ENCODE results near the gene SSTR3.

SSTR3 gene

DNA sequence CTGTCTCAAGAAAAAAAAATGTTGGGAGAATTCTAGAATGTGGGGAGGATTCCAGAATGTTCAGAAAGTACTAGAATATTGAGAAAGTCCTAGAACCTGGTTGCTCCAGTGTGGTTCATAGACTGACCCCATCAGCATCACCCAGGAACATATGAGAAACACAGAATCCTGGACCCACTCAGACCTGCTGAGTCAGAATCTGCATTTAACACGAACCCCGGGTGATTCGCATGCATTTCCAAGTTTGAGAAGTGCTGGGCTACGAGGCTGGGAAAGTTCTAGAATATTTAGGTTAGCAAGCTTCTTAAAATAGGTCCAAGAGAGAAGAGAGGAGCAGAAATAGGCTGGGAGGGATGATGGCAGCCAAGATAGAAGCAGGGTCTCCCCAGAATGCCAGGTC is 30.6 kb downstream of the SSTR3 start:
- TF ChIP-seq GABPA (IDR thresholded peaks at IDR 0.05; ENCODE audit: low read depth) (no peak), SPI1 (IDR thresholded peaks at IDR 0.05; ENCODE audit: borderline replicate concordance, low read depth) (no peak), REST (IDR thresholded peaks at IDR 0.05; ENCODE audit: insufficient replicate concordance, low read depth) (no peak), POLR2AphosphoS5 (IDR thresholded peaks at IDR 0.05; ENCODE audit: low read depth) (no peak)
- TF ChIP-seq, protein P1, sequence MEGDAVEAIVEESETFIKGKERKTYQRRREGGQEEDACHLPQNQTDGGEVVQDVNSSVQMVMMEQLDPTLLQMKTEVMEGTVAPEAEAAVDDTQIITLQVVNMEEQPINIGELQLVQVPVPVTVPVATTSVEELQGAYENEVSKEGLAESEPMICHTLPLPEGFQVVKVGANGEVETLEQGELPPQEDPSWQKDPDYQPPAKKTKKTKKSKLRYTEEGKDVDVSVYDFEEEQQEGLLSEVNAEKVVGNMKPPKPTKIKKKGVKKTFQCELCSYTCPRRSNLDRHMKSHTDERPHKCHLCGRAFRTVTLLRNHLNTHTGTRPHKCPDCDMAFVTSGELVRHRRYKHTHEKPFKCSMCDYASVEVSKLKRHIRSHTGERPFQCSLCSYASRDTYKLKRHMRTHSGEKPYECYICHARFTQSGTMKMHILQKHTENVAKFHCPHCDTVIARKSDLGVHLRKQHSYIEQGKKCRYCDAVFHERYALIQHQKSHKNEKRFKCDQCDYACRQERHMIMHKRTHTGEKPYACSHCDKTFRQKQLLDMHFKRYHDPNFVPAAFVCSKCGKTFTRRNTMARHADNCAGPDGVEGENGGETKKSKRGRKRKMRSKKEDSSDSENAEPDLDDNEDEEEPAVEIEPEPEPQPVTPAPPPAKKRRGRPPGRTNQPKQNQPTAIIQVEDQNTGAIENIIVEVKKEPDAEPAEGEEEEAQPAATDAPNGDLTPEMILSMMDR (IDR thresholded peaks at IDR 0.05; ENCODE audit: insufficient read depth, low read length) = no peak
- no peak for DNase-seq (ENCODE audit: low read depth in 1 of 2, low spot score in 1 of 2)
- Histone ChIP-seq H3K27ac (replicated peaks) (no peak overlapping the region), H3K27me3 (ENCODE audit: insufficient read depth, poor library complexity, severe bottlenecking) (no peaks in the 10 kb centered on the region), H3K4me3 (replicated peaks; ENCODE audit: insufficient read depth, low read length) (no peak overlapping the region)

DNA sequence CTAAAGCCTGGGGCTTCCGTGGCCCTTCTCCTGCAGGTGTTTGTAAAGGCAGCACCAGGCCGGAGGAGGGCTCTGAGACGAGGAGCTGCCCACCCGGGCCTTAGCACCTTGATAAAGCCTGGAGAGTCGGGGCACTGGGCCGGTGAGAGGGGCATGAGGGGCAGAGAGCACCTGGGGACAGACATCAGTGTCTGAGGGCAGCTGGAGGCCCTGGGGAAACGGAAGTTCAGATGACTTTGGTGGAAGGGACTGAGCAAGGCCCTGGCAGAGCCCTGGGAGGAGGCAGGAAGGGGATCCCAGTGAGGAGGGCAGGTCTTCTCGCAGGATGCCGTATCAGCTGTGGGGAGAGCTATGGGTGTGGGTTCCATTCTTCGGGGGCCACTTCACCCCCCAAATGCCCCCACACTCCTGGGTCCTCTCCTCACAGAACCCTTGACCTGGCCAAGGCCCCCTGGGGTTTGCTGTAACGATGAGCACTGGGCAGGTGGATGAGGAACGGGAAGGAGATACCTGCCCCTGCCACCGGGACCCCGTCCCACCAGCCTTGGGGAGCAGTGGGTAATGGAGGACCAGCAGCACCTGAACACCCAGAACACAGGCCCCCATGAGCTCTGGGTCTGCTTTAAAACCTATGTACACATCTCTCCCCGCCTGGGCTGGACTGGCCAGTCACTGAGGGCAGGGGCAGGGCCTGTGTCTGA is 31.6 kb downstream of the SSTR3 start:
- DNase-seq (ENCODE audit: low read depth in 1 of 2, low spot score in 1 of 2) = no peak
- TF ChIP-seq SPI1 (IDR thresholded peaks at IDR 0.05; ENCODE audit: borderline replicate concordance, low read depth) (no peak), POLR2AphosphoS5 (IDR thresholded peaks at IDR 0.05; ENCODE audit: low read depth) (no peak), REST (IDR thresholded peaks at IDR 0.05; ENCODE audit: insufficient replicate concordance, low read depth) (no peak), GABPA (IDR thresholded peaks at IDR 0.05; ENCODE audit: low read depth) (no peak)
- TF ChIP-seq, protein P1 (IDR thresholded peaks at IDR 0.05; ENCODE audit: insufficient read depth, low read length) = no peak
- H3K27me3 ChIP-seq (ENCODE audit: insufficient read depth, poor library complexity, severe bottlenecking) = no peaks in the 10 kb centered on the region

DNA sequence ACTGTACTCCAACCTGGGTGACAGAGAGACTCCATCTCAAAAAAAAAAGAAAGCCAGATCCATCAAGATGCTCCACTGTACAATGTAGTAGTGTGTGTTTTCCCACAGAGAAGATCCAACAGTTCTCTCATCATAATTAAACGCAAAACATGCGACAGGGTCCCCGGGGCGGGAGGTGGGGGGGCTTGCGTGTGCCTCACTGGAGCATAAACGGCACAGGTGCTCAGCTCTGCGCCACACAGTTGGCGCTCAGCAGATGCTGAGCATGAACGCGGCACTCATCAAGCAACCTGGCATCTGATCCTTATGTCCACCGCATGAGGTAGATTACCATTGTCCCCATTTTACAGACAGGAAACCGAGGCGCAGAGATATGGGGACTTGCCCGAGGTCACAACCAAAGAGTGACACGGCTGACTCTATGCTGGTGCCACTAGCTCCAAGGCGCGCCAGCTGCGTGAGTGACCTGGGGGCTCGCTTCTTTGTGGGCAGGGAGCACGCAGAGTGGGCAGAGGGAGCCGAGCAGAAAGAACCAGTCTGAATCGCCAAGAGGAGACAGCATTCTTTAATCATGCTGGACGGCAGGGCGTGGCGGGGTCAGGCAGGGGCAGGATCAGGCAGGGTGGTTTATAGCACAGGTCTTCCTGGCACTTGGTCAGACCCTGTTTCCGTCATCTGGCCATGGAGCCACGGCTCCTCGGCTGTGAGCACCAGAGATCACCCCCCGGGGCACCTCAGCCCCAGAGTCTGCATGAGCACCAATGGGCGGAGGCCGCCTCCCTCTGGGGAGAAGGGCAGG is 32.5 kb downstream of the SSTR3 start:
- Histone ChIP-seq H3K4me3 (replicated peaks; ENCODE audit: insufficient read depth, low read length) (no peak overlapping the region), H3K27me3 (ENCODE audit: insufficient read depth, poor library complexity, severe bottlenecking) (no peaks in the 10 kb centered on the region), H3K27ac (replicated peaks) (no peak overlapping the region)
- TF ChIP-seq GABPA (IDR thresholded peaks at IDR 0.05; ENCODE audit: low read depth) (no peak), REST (IDR thresholded peaks at IDR 0.05; ENCODE audit: insufficient replicate concordance, low read depth) (no peak), SPI1 (IDR thresholded peaks at IDR 0.05; ENCODE audit: borderline replicate concordance, low read depth) (no peak), POLR2AphosphoS5 (IDR thresholded peaks at IDR 0.05; ENCODE audit: low read depth) (no peak)
- TF ChIP-seq, protein P1 (IDR thresholded peaks at IDR 0.05; ENCODE audit: insufficient read depth, low read length) = no peak
- DNase-seq (ENCODE audit: low read depth in 1 of 2, low spot score in 1 of 2) = no peak

More for the DNA sequence above, 31.6 kb downstream of the SSTR3 start:
- Histone ChIP-seq H3K27ac (replicated peaks) (no peak overlapping the region), H3K4me3 (replicated peaks; ENCODE audit: insufficient read depth, low read length) (no peak overlapping the region)

Measured in HL-60 (cell line).